GM12878 (cell line): ENCODE measurements around the gene RNASEH2A. TPM values are rescaled to one million over a fixed set of nuclear protein-coding genes. Genes with fewer than 3 reads are reported as not detected.

Experiments
- BRCA1 ChIP-seq: IDR thresholded peaks from 2 replicates; pipeline ENCODE4 v1.6.1; 2011; ENCODE audit warnings: low read depth, low read length, improper control_type of control experiment
- CHD2 ChIP-seq: IDR thresholded peaks from 2 replicates; pipeline ENCODE4 v1.6.1; 2011; ENCODE audit warnings: low read depth, low read length, improper control_type of control experiment, borderline replicate concordance
- CHD4 ChIP-seq: fragments of 200-600 bp; sonication (generic); IDR thresholded peaks from 2 replicates; pipeline ENCODE4 v1.6.1; 2016; ENCODE audit warnings: mild to moderate bottlenecking
- ESRRA ChIP-seq: IDR thresholded peaks from 2 replicates; pipeline ENCODE4 v1.6.1; 2012; ENCODE audit warnings: mild to moderate bottlenecking, low read length, improper control_type of control experiment
- ETV6 ChIP-seq, 2 experiments: fragments of 450-650 bp in 1 of 2; IDR thresholded peaks in 1 of 2; conservative IDR thresholded peaks in 1 of 2; 2 replicates each; pipeline ENCODE4 v1.6.1; 2014; ENCODE audit warnings: antibody characterized with exemption in 1 of 2, borderline replicate concordance in 1 of 2, low read depth in 1 of 2, mild to moderate bottlenecking in 1 of 2, moderate library complexity in 1 of 2
- EZH2 ChIP-seq: IDR thresholded peaks from 2 replicates; pipeline ENCODE4 v1.6.1; 2012; ENCODE audit warnings: low read depth, mild to moderate bottlenecking, control low read depth, inconsistent platforms, low read length, borderline replicate concordance; ENCODE audit not compliant: control insufficient read depth
- HDAC2 ChIP-seq: fragments of 200-600 bp; sonication (generic); IDR thresholded peaks from 2 replicates; pipeline ENCODE4 v1.6.1; 2017
- KDM1A ChIP-seq: fragments of 200-600 bp; sonication (generic); IDR thresholded peaks from 2 replicates; pipeline ENCODE4 v1.6.1; 2016; ENCODE audit warnings: borderline replicate concordance
- MTA3 ChIP-seq: IDR thresholded peaks from 2 replicates; pipeline ENCODE4 v1.6.1; 2012; ENCODE audit warnings: low read length, inconsistent platforms, borderline replicate concordance
- NBN ChIP-seq: fragments of 450-650 bp; IDR thresholded peaks from 2 replicates; pipeline ENCODE4 v1.6.1; 2016
- NFIC ChIP-seq: IDR thresholded peaks from 2 replicates; pipeline ENCODE4 v1.6.1; 2012; ENCODE audit warnings: low read depth, mild to moderate bottlenecking, inconsistent platforms, low read length, moderate library complexity
- NRF1 ChIP-seq: conservative IDR thresholded peaks from 2 replicates; pipeline ENCODE4 v1.6.1; 2011; ENCODE audit warnings: mild to moderate bottlenecking, low read depth, low read length, improper control_type of control experiment
- RAD51 ChIP-seq: fragments of 450-650 bp; IDR thresholded peaks from 2 replicates; pipeline ENCODE4 v1.6.1; 2016; ENCODE audit warnings: moderate library complexity, mild to moderate bottlenecking, inconsistent platforms
- RBBP5 ChIP-seq: fragments of 200-600 bp; sonication (generic); conservative IDR thresholded peaks from 2 replicates; pipeline ENCODE4 v1.6.1; 2016
- RCOR1 ChIP-seq: conservative IDR thresholded peaks from 2 replicates; pipeline ENCODE4 v1.6.1; 2012; ENCODE audit warnings: low read depth, low read length, improper control_type of control experiment
- SMAD5 ChIP-seq: IDR thresholded peaks from 2 replicates; pipeline ENCODE4 v1.6.1; 2016; ENCODE audit warnings: antibody characterized with exemption, low read depth
- SMARCA5 ChIP-seq: fragments of 450-650 bp; IDR thresholded peaks from 2 replicates; pipeline ENCODE4 v1.6.1; 2017; ENCODE audit warnings: mild to moderate bottlenecking
- SREBF2 ChIP-seq: IDR thresholded peaks from 2 replicates; pipeline ENCODE4 v1.6.1; 2012; ENCODE audit warnings: mild to moderate bottlenecking, low read length
- STAT3 ChIP-seq: IDR thresholded peaks from 2 replicates; pipeline ENCODE4 v1.6.1; 2011; ENCODE audit warnings: low read depth, low read length, improper control_type of control experiment
- ZNF217 ChIP-seq: fragments of 450-650 bp; IDR thresholded peaks from 2 replicates; pipeline ENCODE4 v1.6.1; 2017; ENCODE audit warnings: antibody characterized with exemption, mild to moderate bottlenecking
- ZNF24 ChIP-seq: fragments of 450-650 bp; IDR thresholded peaks from 2 replicates; pipeline ENCODE4 v1.6.1; 2017; ENCODE audit warnings: antibody characterized with exemption, mild to moderate bottlenecking
- ZNF622 ChIP-seq: fragments of 450-650 bp; IDR thresholded peaks from 2 replicates; pipeline ENCODE4 v1.6.1; 2017; ENCODE audit warnings: mild to moderate bottlenecking, inconsistent platforms
- ZZZ3 ChIP-seq: IDR thresholded peaks from 2 replicates; pipeline ENCODE4 v1.6.1; 2011; ENCODE audit warnings: low read depth; ENCODE audit not compliant: control insufficient read depth, insufficient read length
- polyA plus RNA-seq, 11 experiments: library from polyadenylated mRNA; depleted of rRNA in 4 of 11; unstranded in 6 of 11; stranded (reverse) in 5 of 11; fragments of >200 nt; fragmentation: Nextera tagmentation in 4 of 11; fragmentation: Illumina TruSeq in 1 of 11; extraction: Ambion mirVana in 4 of 11; extraction: Trizol in 1 of 11; gene quantifications; 1 replicate in 1 of 11; 2 replicates in 10 of 11; pipeline versions ENCODE4 v1.2.1 to v1.2.3, GENCODE V29; 2011 to 2016; ENCODE audit warnings: inconsistent platforms in 2 of 11, missing spikeins in 2 of 11, low read depth in 1 of 11
- total RNA-seq, 4 experiments: library from RNA; depleted of rRNA in 3 of 4; stranded (reverse); fragments of >200 nt in 3 of 4; fragmentation: Illumina TruSeq in 1 of 4; extraction: Trizol in 1 of 4; gene quantifications; 2 replicates each; pipeline versions ENCODE4 v1.2.1 to v1.2.3, GENCODE V29; 2013 to 2021
- TF ChIP-seq, protein P1 (sequence below): fragments of 450-650 bp; formaldehyde crosslinking; IDR thresholded peaks from 2 replicates; pipeline ENCODE4 v1.4.0; 2022; ENCODE audit warnings: mild to moderate bottlenecking, moderate library complexity
- TF ChIP-seq, protein P2 (sequence below): fragments of 150-350 bp; IDR thresholded peaks from 2 replicates; pipeline ENCODE4 v1.6.1; 2014; ENCODE audit warnings: mild to moderate bottlenecking, low read depth, low read length
- TF ChIP-seq, protein P3 (sequence below), 3 experiments: IDR thresholded peaks in 2 of 3; conservative IDR thresholded peaks in 1 of 3; 2 replicates each; pipeline ENCODE4 v1.5.1; 2011; ENCODE audit warnings: low read depth in 3 of 3, low read length in 3 of 3, mild to moderate bottlenecking in 3 of 3, control low read depth in 2 of 3, moderate library complexity in 2 of 3, inconsistent platforms in 1 of 3, mixed read lengths in 1 of 3; ENCODE audit not compliant: control insufficient read depth in 2 of 3, insufficient read depth in 1 of 3; ENCODE audit errors: extremely low read depth in 1 of 3

Gene RNASEH2A
- total and polyA plus RNA-seq, 10 of the 15 experiments (the other 5 are each of a cell fraction or from before 2014, with no cell fraction given) = 17.4 to 103 (median 40.4) TPM

DNA sequence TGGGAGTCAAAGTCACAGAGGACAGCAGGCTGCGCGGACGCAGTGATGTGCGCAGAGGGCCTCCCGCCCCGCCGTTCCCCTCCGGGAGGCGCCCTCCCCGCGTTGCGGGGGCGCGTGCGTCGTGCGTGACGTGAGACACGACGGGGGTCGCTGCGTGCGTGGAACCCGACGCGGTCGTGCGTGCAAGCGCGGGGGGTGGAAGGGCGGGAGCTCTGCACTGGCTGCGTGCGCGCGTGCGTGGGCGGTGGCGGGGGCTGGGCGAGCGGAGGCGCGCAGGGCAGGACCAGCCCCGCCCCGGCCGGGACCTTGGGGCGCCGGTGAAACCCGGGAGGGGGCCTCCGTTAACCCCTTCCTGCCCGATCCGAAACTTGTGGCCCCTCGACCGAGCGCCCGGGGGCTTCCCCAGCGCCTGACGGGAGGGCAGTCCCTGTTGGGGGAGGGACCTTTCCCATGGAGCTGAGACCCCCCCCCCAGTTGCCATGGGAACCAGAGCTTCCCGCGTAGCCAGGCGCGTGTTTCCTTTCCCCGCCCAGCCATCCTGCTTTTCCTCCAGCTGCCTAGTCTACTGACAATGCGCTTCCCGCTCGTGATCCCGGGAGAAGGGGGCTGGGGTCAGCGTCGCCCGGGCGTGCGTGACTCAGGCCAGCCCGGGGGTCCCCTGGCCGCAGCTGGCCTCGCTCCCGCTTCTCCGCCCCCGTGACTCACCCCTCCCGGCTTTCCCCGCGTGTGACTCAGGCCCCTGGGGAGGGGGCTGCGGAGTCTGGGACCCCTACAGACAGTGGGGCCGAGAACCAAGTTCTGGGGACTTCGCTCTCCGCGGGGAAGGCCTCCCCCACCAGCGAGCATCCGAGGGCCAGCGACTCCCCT lies 23.7 kb upstream of the RNASEH2A start (continued):
- TF ChIP-seq SMAD5 (no peak), SREBF2 (no peak), STAT3 (no peak), ETV6 (conservative IDR thresholded peaks at IDR 0.05 in 1 of 2, IDR thresholded peaks at IDR 0.05 in 1 of 2; ENCODE audit: borderline replicate concordance in 1 of 2, low read depth in 1 of 2) (0 out of 4 replicates have a peak, but pooled peaks of 1 of the 2 experiments have one; percentile 37), NFIC (no peak), RAD51 (no peak), NRF1 (no peak; the same call in none of the 2 replicates), HDAC2 (no peak), NBN (peak; percentile 94), ZNF24 (peak; percentile 56; the same call in 1 of the 2 replicates), CHD2 (peak; percentile 86), RBBP5 (no peak), CHD4 (no peak), KDM1A (no peak), MTA3 (no peak), SMARCA5 (0 out of 2 replicates have a peak, but pooled peaks have one; percentile 19), RCOR1 (no peak; the same call in 1 of the 2 replicates), BRCA1 (no peak), ZNF217 (peak; percentile 95; the same call in 1 of the 2 replicates), ZZZ3 (no peak), EZH2 (no peak), ESRRA (no peak), ZNF622 (no peak)
- TF ChIP-seq, protein P1, sequence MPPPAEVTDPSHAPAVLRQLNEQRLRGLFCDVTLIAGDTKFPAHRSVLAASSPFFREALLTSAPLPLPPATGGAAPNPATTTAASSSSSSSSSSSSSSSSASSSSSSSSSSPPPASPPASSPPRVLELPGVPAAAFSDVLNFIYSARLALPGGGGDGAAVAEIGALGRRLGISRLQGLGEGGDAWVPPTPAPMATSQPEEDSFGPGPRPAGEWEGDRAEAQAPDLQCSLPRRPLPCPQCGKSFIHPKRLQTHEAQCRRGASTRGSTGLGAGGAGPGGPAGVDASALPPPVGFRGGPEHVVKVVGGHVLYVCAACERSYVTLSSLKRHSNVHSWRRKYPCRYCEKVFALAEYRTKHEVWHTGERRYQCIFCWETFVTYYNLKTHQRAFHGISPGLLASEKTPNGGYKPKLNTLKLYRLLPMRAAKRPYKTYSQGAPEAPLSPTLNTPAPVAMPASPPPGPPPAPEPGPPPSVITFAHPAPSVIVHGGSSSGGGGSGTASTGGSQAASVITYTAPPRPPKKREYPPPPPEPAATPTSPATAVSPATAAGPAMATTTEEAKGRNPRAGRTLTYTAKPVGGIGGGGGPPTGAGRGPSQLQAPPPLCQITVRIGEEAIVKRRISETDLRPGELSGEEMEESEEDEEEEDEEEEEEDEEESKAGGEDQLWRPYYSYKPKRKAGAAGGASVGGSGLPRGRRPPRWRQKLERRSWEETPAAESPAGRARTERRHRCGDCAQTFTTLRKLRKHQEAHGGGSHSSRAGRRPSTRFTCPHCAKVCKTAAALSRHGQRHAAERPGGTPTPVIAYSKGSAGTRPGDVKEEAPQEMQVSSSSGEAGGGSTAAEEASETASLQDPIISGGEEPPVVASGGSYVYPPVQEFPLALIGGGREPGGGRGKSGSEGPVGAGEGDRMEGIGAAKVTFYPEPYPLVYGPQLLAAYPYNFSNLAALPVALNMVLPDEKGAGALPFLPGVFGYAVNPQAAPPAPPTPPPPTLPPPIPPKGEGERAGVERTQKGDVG (CRISPR knock-in tag) = no peak
- TF ChIP-seq, protein P2, sequence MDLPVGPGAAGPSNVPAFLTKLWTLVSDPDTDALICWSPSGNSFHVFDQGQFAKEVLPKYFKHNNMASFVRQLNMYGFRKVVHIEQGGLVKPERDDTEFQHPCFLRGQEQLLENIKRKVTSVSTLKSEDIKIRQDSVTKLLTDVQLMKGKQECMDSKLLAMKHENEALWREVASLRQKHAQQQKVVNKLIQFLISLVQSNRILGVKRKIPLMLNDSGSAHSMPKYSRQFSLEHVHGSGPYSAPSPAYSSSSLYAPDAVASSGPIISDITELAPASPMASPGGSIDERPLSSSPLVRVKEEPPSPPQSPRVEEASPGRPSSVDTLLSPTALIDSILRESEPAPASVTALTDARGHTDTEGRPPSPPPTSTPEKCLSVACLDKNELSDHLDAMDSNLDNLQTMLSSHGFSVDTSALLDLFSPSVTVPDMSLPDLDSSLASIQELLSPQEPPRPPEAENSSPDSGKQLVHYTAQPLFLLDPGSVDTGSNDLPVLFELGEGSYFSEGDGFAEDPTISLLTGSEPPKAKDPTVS = no peak
- TF ChIP-seq, protein P3, sequence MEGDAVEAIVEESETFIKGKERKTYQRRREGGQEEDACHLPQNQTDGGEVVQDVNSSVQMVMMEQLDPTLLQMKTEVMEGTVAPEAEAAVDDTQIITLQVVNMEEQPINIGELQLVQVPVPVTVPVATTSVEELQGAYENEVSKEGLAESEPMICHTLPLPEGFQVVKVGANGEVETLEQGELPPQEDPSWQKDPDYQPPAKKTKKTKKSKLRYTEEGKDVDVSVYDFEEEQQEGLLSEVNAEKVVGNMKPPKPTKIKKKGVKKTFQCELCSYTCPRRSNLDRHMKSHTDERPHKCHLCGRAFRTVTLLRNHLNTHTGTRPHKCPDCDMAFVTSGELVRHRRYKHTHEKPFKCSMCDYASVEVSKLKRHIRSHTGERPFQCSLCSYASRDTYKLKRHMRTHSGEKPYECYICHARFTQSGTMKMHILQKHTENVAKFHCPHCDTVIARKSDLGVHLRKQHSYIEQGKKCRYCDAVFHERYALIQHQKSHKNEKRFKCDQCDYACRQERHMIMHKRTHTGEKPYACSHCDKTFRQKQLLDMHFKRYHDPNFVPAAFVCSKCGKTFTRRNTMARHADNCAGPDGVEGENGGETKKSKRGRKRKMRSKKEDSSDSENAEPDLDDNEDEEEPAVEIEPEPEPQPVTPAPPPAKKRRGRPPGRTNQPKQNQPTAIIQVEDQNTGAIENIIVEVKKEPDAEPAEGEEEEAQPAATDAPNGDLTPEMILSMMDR (IDR thresholded peaks at IDR 0.05 in 2 of 3, conservative IDR thresholded peaks at IDR 0.05 in 1 of 3; ENCODE audit: control insufficient read depth in 2 of 3, extremely low read depth in 1 of 3, insufficient read depth in 1 of 3, low read depth in 3 of 3, low read length in 3 of 3) = no peak
